SU-DHL-6 (cell line): ENCODE measurements around the gene WNK4.
"Not testable (repeated sequence)": the region's sequence is repeated elsewhere in the genome, so short reads cannot be mapped to it uniquely, and the experiment has no call there.

Source experiments
- H2AFZ ChIP-seq: fragments of 200-600 bp; sonication (generic); 2 replicates; pipeline ENCODE4 v1.6.1; 2014; ENCODE audit warnings: low read depth, mild to moderate bottlenecking, moderate library complexity, mixed read lengths, antibody characterized with exemption, low read length; ENCODE audit not compliant: severe bottlenecking
- H3F3A ChIP-seq: fragments of 200-600 bp; shearing (Covaris generic); 2 replicates; pipeline ENCODE4 v1.6.0; 2016; ENCODE audit warnings: antibody characterized with exemption, mild to moderate bottlenecking; ENCODE audit not compliant: insufficient read depth
- H3K27ac ChIP-seq: fragments of 200-600 bp; sonication (generic); 2 replicates; pipeline ENCODE4 v1.5.1; 2016; ENCODE audit warnings: low read depth, mild to moderate bottlenecking, low read length, moderate library complexity, mixed read lengths
- H3K27me3 ChIP-seq: fragments of 200-600 bp; sonication (generic), shearing (Covaris generic); 2 replicates; pipeline ENCODE4 v1.6.0; 2014; ENCODE audit warnings: mild to moderate bottlenecking, low read length
- H3K36me3 ChIP-seq: fragments of 200-600 bp; sonication (generic); 2 replicates; pipeline ENCODE4 v1.6.1; 2014; ENCODE audit warnings: mild to moderate bottlenecking, low read length, mixed read lengths
- H3K4me2 ChIP-seq: fragments of 300-600, 200-600 bp; shearing (Covaris generic), sonication (generic); 2 replicates; pipeline ENCODE4 v1.6.0; 2014; ENCODE audit warnings: low read length, low read depth, mild to moderate bottlenecking; ENCODE audit not compliant: poor library complexity, severe bottlenecking
- H3K4me3 ChIP-seq: fragments of 200-600 bp; sonication (generic); 2 replicates; pipeline ENCODE4 v1.5.1; 2014; ENCODE audit warnings: antibody characterized with exemption, low read length, mild to moderate bottlenecking, mixed read lengths; ENCODE audit not compliant: insufficient read depth, poor library complexity, severe bottlenecking
- H3K79me2 ChIP-seq: fragments of 200-600 bp; sonication (generic); 2 replicates; pipeline ENCODE4 v1.6.1; 2014; ENCODE audit warnings: mild to moderate bottlenecking, low read length, moderate library complexity; ENCODE audit not compliant: insufficient read depth
- H3K9ac ChIP-seq: fragments of 200-600 bp; sonication (generic); 2 replicates; pipeline ENCODE4 v1.7.0; 2014; ENCODE audit warnings: mild to moderate bottlenecking, low read length
- H3K9me2 ChIP-seq: fragments of 200-600 bp; sonication (generic); replicated peaks from 2 replicates; pipeline ENCODE4 v1.6.1; 2014; ENCODE audit warnings: low read length; ENCODE audit not compliant: insufficient read depth
- H3K9me3 ChIP-seq: fragments of 200-600 bp; sonication (generic); 2 replicates; pipeline ENCODE4 v1.6.1; 2014; ENCODE audit warnings: low read length, mixed read lengths; ENCODE audit not compliant: insufficient read depth
- H4K20me1 ChIP-seq: fragments of 200-600 bp; sonication (generic); 2 replicates; pipeline ENCODE4 v1.6.1; 2014; ENCODE audit warnings: low read depth, mild to moderate bottlenecking, antibody characterized with exemption, low read length, moderate library complexity, mixed read lengths
- EZH2phosphoT487 ChIP-seq: fragments of 200-600 bp; sonication (generic), shearing (Covaris generic); conservative IDR thresholded peaks from 2 replicates; pipeline ENCODE4 v1.6.1; 2018; ENCODE audit warnings: mild to moderate bottlenecking, antibody characterized with exemption, low read length, moderate library complexity, mixed read lengths
- TF ChIP-seq, protein P1 (sequence below): fragments of 200-600 bp; sonication (generic); IDR thresholded peaks from one replicate; pipeline ENCODE4 v1.5.1; 2017; ENCODE audit warnings: antibody characterized with exemption, mild to moderate bottlenecking, low read length, moderate library complexity; ENCODE audit not compliant: insufficient read depth, poor library complexity, severe bottlenecking

The WNK4 gene

GRCh38 chr17:42769964-42770363, 10.4 kb upstream of the WNK4 start:
- H3F3A ChIP-seq, H3K36me3 ChIP-seq, H3K4me2 ChIP-seq, H3K79me2 ChIP-seq, H3K27me3 ChIP-seq, H4K20me1 ChIP-seq, H3K9me3 ChIP-seq, H3K27ac ChIP-seq, H3K9ac ChIP-seq, H3K4me3 ChIP-seq, H3K9me2 ChIP-seq, H2AFZ ChIP-seq: not testable (repeated sequence)

DNA sequence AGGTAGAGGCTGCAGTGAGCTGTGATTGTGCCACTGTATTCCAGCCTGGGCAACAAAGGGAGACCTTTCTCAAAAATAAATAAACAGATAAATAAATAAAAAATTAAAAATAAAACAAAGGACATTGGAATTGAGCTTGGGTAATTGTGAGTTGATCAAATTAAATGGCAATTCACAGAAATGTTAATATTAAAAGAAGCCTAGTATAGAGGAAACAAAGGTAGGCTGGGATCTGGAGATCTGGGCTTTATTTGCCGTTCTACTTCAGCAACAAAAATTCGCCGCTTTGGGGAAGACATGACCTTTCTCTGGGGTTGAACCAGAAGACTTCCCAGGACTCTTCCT, 7.5 kb upstream of the WNK4 start:
- TF ChIP-seq EZH2phosphoT487: no peak
- TF ChIP-seq, protein P1, sequence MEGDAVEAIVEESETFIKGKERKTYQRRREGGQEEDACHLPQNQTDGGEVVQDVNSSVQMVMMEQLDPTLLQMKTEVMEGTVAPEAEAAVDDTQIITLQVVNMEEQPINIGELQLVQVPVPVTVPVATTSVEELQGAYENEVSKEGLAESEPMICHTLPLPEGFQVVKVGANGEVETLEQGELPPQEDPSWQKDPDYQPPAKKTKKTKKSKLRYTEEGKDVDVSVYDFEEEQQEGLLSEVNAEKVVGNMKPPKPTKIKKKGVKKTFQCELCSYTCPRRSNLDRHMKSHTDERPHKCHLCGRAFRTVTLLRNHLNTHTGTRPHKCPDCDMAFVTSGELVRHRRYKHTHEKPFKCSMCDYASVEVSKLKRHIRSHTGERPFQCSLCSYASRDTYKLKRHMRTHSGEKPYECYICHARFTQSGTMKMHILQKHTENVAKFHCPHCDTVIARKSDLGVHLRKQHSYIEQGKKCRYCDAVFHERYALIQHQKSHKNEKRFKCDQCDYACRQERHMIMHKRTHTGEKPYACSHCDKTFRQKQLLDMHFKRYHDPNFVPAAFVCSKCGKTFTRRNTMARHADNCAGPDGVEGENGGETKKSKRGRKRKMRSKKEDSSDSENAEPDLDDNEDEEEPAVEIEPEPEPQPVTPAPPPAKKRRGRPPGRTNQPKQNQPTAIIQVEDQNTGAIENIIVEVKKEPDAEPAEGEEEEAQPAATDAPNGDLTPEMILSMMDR: no peak
- Histone ChIP-seq H3K9ac (peak overlapping the region; percentile 93), H3K27me3 (no peaks in the 10 kb centered on the region), H2AFZ (peak overlapping the region; percentile 84), H4K20me1 (no peaks in the 10 kb centered on the region), H3F3A (0 out of 2 replicates have a peak, but pooled peaks cover 3% of the 10 kb centered on the region), H3K9me2 (no peaks in the 10 kb centered on the region), H3K4me3 (peak overlapping the region; percentile 91), H3K79me2 (0 out of 2 replicates have a peak, but pooled peaks cover 10% of the 10 kb centered on the region), H3K4me2 (peak overlapping the region; percentile 94), H3K36me3 (peaks cover 4% of the 10 kb centered on the region), H3K9me3 (no peaks in the 10 kb centered on the region), H3K27ac (no peak overlapping the region)

GRCh38 chr17:42773290-42774035, 6.9 kb upstream of the WNK4 start, which contains the start of gene VPS25:
Gene VPS25 (plus strand): TSS chr17:42773449. CDS start chr17:42773476, 27 bp downstream.
- 0 out of 2 replicates have a peak, but pooled peaks cover 3% of the 10 kb centered on the region for H3F3A ChIP-seq
- peak within 1 kb of the TSS; percentile 94 for H3K4me2 ChIP-seq
- H4K20me1 ChIP-seq: no peaks in the 10 kb centered on the region
- peak within 1 kb of the TSS; percentile 91 for H3K4me3 ChIP-seq
- peak within 1 kb of the TSS; percentile 93 for H3K9ac ChIP-seq
- no peaks in the 10 kb centered on the region for H3K9me3 ChIP-seq
- H3K9me2 ChIP-seq: no peaks in the 10 kb centered on the region
- H3K27me3 ChIP-seq: no peaks in the 10 kb centered on the region
- peak within 1 kb of the TSS; percentile 84 for H2AFZ ChIP-seq
- peaks cover 4% of the 10 kb centered on the region for H3K36me3 ChIP-seq
- 0 out of 2 replicates have a peak, but pooled peaks cover 10% of the 10 kb centered on the region for H3K79me2 ChIP-seq
- H3K27ac ChIP-seq: peak within 1 kb of the TSS; percentile 43
- TF ChIP-seq, protein P1: no peak
- no peak for TF ChIP-seq EZH2phosphoT487

GRCh38 chr17:42774066-42774745, 6.2 kb upstream of the WNK4 start:
- no peak overlapping the region for H3K27ac ChIP-seq
- H2AFZ ChIP-seq: peak overlapping the region; percentile 84
- H3K4me3 ChIP-seq: peak overlapping the region; percentile 91
- H3K4me2 ChIP-seq: peak overlapping the region; percentile 94
- H3K27me3 ChIP-seq: no peaks in the 10 kb centered on the region
- TF ChIP-seq EZH2phosphoT487: no peak
- TF ChIP-seq, protein P1: no peak
- H3K36me3 ChIP-seq: peaks cover 4% of the 10 kb centered on the region
- 0 out of 2 replicates have a peak, but pooled peaks cover 10% of the 10 kb centered on the region for H3K79me2 ChIP-seq
- H3K9me3 ChIP-seq: no peaks in the 10 kb centered on the region
- H3K9me2 ChIP-seq: no peaks in the 10 kb centered on the region
- H4K20me1 ChIP-seq: no peaks in the 10 kb centered on the region
- peak overlapping the region; percentile 93 for H3K9ac ChIP-seq
- 0 out of 2 replicates have a peak, but pooled peaks cover 3% of the 10 kb centered on the region for H3F3A ChIP-seq
